IMR-90 (cell line): ENCODE results near the gene ZNF831. TPM values are rescaled to one million over a fixed set of nuclear protein-coding genes. Genes with fewer than 3 reads are reported as not detected.

ENCODE experiments used
- ATAC-seq: fragments of 200-7000 bp; cut with Tn5 transposase; 2 replicates; pipeline ENCODE4 v1.9.1; 2020; ENCODE audit warnings: low read depth, mild to moderate bottlenecking, moderate library complexity
- BruUV-seq: library from RNA; stranded (reverse); fragments of 400-500 nt; replicated peaks from 2 replicates; lab custom pipeline; 2021; lab: Mats Ljungman, UMichigan
- CTCF ChIA-PET: fragments of 300-600 bp; formaldehyde crosslinking; extraction: SDS; loops from one replicate; lab custom pipeline; 2021; ENCODE audit warnings: antibody characterized with exemption; lab: Yijun Ruan, JAX
- POLR2A ChIA-PET: fragments of 300-600 bp; sonication (Branson Sonifier 250); formaldehyde crosslinking; loops from one replicate; lab custom pipeline; 2022; ENCODE audit warnings: antibody characterized with exemption; ENCODE audit not compliant: unreplicated experiment; lab: Charles Lee
- DNase-seq: peaks from one replicate; pipeline ENCODE4 v3.0.0; 2013
- H2AFZ ChIP-seq: replicated peaks from 2 replicates; pipeline ENCODE3; 2013; ENCODE audit warnings: low read length, mild to moderate bottlenecking; ENCODE audit not compliant: poor library complexity
- H2AK5ac ChIP-seq: 2 replicates; pipeline ENCODE4 v1.6.1; 2013; ENCODE audit warnings: low read depth, low read length, inconsistent platforms
- H2AK9ac ChIP-seq: replicated peaks from 2 replicates; pipeline ENCODE3; 2013; ENCODE audit warnings: mild to moderate bottlenecking, low read depth, low read length, moderate library complexity; ENCODE audit not compliant: poor library complexity
- H2BK120ac ChIP-seq: 2 replicates; pipeline ENCODE4 v1.6.1; 2013; ENCODE audit warnings: low read depth, low read length, inconsistent platforms
- H2BK15ac ChIP-seq: 3 replicates; pipeline ENCODE4 v1.6.1; 2013; ENCODE audit warnings: low read depth, low read length, inconsistent platforms
- H2BK20ac ChIP-seq: 2 replicates; pipeline ENCODE4 v1.6.1; 2013; ENCODE audit warnings: low read depth, mild to moderate bottlenecking, inconsistent platforms, low read length, moderate library complexity
- H2BK5ac ChIP-seq: 2 replicates; pipeline ENCODE4 v1.6.1; 2013; ENCODE audit warnings: mild to moderate bottlenecking, low read depth, low read length, inconsistent platforms; ENCODE audit not compliant: poor library complexity, severe bottlenecking
- H3K14ac ChIP-seq: replicated peaks from 2 replicates; pipeline ENCODE4 v1.6.1; 2013; ENCODE audit warnings: low read depth, low read length, inconsistent platforms
- H3K18ac ChIP-seq: 2 replicates; pipeline ENCODE4 v1.6.1; 2013; ENCODE audit warnings: low read depth, low read length, control low read depth
- H3K23ac ChIP-seq: 2 replicates; pipeline ENCODE4 v1.6.1; 2013; ENCODE audit warnings: low read depth, low read length, inconsistent platforms
- H3K27ac ChIP-seq: 2 replicates; pipeline ENCODE4 v1.5.1; 2013; ENCODE audit warnings: mild to moderate bottlenecking, control low read depth, low read length; ENCODE audit not compliant: insufficient read depth
- H3K27me3 ChIP-seq: 2 replicates; pipeline ENCODE4 v1.6.1; 2013; ENCODE audit warnings: low read length; ENCODE audit not compliant: control insufficient read depth, insufficient read depth
- H3K36me3 ChIP-seq: 2 replicates; pipeline ENCODE4 v1.6.1; 2013; ENCODE audit warnings: low read length, mixed read lengths; ENCODE audit not compliant: control insufficient read depth, insufficient read depth
- H3K4ac ChIP-seq: 2 replicates; pipeline ENCODE4 v1.6.1; 2013; ENCODE audit warnings: low read depth, low read length, inconsistent platforms
- H3K4me1 ChIP-seq: 2 replicates; pipeline ENCODE4 v1.6.1; 2013; ENCODE audit warnings: low read length, mixed read lengths; ENCODE audit not compliant: control insufficient read depth, insufficient read depth
- H3K4me2 ChIP-seq: 2 replicates; pipeline ENCODE4 v1.6.1; 2013; ENCODE audit warnings: low read depth, mild to moderate bottlenecking, control low read depth, low read length, moderate library complexity
- H3K4me3 ChIP-seq: 2 replicates; pipeline ENCODE4 v1.5.1; 2013; ENCODE audit warnings: low read depth, mild to moderate bottlenecking, control low read depth, low read length, moderate library complexity; ENCODE audit not compliant: insufficient read depth
- H3K56ac ChIP-seq: 2 replicates; pipeline ENCODE4 v1.6.1; 2013; ENCODE audit warnings: low read length, inconsistent platforms; ENCODE audit not compliant: insufficient read depth; ENCODE audit errors: extremely low read depth
- H3K79me1 ChIP-seq, 2 experiments: 2 replicates each; pipeline ENCODE4 v1.6.1; 2013; ENCODE audit warnings: low read length in 2 of 2, inconsistent platforms in 1 of 2, low read depth in 1 of 2
- H3K9ac ChIP-seq: 2 replicates; pipeline ENCODE4 v1.6.1; 2013; ENCODE audit warnings: low read depth, low read length, control low read depth
- H3K9me1 ChIP-seq: 2 replicates; pipeline ENCODE4 v1.6.1; 2013; ENCODE audit warnings: low read length, inconsistent platforms; ENCODE audit not compliant: insufficient read depth
- H3K9me3 ChIP-seq: 2 replicates; pipeline ENCODE4 v1.6.1; 2013; ENCODE audit warnings: low read length; ENCODE audit not compliant: control insufficient read depth, insufficient read depth
- H4K20me1 ChIP-seq: 2 replicates; pipeline ENCODE4 v1.6.1; 2013; ENCODE audit warnings: low read length, inconsistent platforms; ENCODE audit not compliant: insufficient read depth
- H4K5ac ChIP-seq: 2 replicates; pipeline ENCODE4 v1.6.1; 2013; ENCODE audit warnings: mild to moderate bottlenecking, low read depth, low read length, control low read depth
- H4K8ac ChIP-seq, 2 experiments: 2 replicates each; pipeline ENCODE4 v1.6.1; 2013; ENCODE audit warnings: low read depth in 2 of 2, low read length in 2 of 2, control low read depth in 1 of 2, inconsistent platforms in 1 of 2
- H4K91ac ChIP-seq: 2 replicates; pipeline ENCODE4 v1.6.1; 2013; ENCODE audit warnings: low read depth, low read length, inconsistent platforms; ENCODE audit not compliant: insufficient read depth
- BHLHE40 ChIP-seq: fragments of 150-350 bp; IDR thresholded peaks from 2 replicates; pipeline ENCODE4 v1.6.1; 2016; ENCODE audit warnings: mild to moderate bottlenecking, low read depth, low read length
- CEBPB ChIP-seq: IDR thresholded peaks from 2 replicates; pipeline ENCODE4 v1.6.1; 2012; ENCODE audit warnings: low read depth, low read length, improper control_type of control experiment
- CHD1 ChIP-seq: IDR thresholded peaks from 2 replicates; pipeline ENCODE4 v1.6.1; 2012; ENCODE audit warnings: low read depth, low read length, improper control_type of control experiment
- CTCF ChIP-seq: conservative IDR thresholded peaks from 2 replicates; pipeline ENCODE4 v1.5.1; 2012; ENCODE audit warnings: mild to moderate bottlenecking, low read depth, low read length, improper control_type of control experiment
- ELK1 ChIP-seq: fragments of 150-350 bp; IDR thresholded peaks from 2 replicates; pipeline ENCODE4 v1.6.1; 2016; ENCODE audit warnings: low read depth, mild to moderate bottlenecking, low read length, moderate library complexity, borderline replicate concordance
- FOS ChIP-seq: fragments of 150-350 bp; IDR thresholded peaks from 2 replicates; pipeline ENCODE4 v1.6.1; 2016; ENCODE audit warnings: low read depth, low read length
- MAFK ChIP-seq: IDR thresholded peaks from 2 replicates; pipeline ENCODE4 v1.6.1; 2012; ENCODE audit warnings: low read depth, low read length, improper control_type of control experiment
- MAZ ChIP-seq: IDR thresholded peaks from 2 replicates; pipeline ENCODE4 v1.6.1; 2012; ENCODE audit warnings: low read depth, mild to moderate bottlenecking, low read length, improper control_type of control experiment, moderate library complexity, borderline replicate concordance
- MXI1 ChIP-seq: IDR thresholded peaks from 2 replicates; pipeline ENCODE4 v1.6.1; 2012; ENCODE audit warnings: low read depth, mild to moderate bottlenecking, low read length, moderate library complexity, borderline replicate concordance
- POLR2A ChIP-seq: IDR thresholded peaks from 2 replicates; pipeline ENCODE4 v1.6.1; 2012; ENCODE audit warnings: mild to moderate bottlenecking, low read depth, low read length
- RAD21 ChIP-seq: IDR thresholded peaks from 2 replicates; pipeline ENCODE4 v1.6.1; 2012; ENCODE audit warnings: low read length, improper control_type of control experiment
- RCOR1 ChIP-seq: IDR thresholded peaks from 2 replicates; pipeline ENCODE4 v1.6.1; 2012; ENCODE audit warnings: mild to moderate bottlenecking, low read length, improper control_type of control experiment; ENCODE audit not compliant: insufficient replicate concordance
- RFX5 ChIP-seq: IDR thresholded peaks from 2 replicates; pipeline ENCODE4 v1.8.0; 2012; ENCODE audit warnings: low read depth, mild to moderate bottlenecking, low read length, moderate library complexity
- SMC3 ChIP-seq: fragments of 150-350 bp; IDR thresholded peaks from 2 replicates; pipeline ENCODE4 v1.6.1; 2016; ENCODE audit warnings: low read depth, mild to moderate bottlenecking, antibody characterized with exemption, low read length, moderate library complexity
- USF2 ChIP-seq: fragments of 150-350 bp; IDR thresholded peaks from 2 replicates; pipeline ENCODE4 v1.6.1; 2017; ENCODE audit warnings: mild to moderate bottlenecking, antibody characterized with exemption, low read length, low read depth
- WGBS, 2 experiments: methylation state at CpG; one replicate each; pipeline versions ENCODE4 v1.1.5 to v1.1.7; 2013; ENCODE audit warnings: missing lambda C conversion rate in 2 of 2; ENCODE audit not compliant: insufficient read length in 1 of 2; ENCODE audit errors: extremely low coverage in 2 of 2; 5-methylcytosine and 5-hydroxymethylcytosine counted together
- dilution Hi-C: fragments of 300-500 bp; cut with HindIII; formaldehyde crosslinking; loops from one replicate; pipeline ENCODE4 v1.14.3; 2018; ENCODE audit warnings: low sequenced_read_pairs; ENCODE audit not compliant: unreplicated experiment
- in situ Hi-C: fragments of 300-500 bp; cut with MboI; formaldehyde crosslinking; loops from 3 replicates; pipeline ENCODE4 v1.14.3; 2019; ENCODE audit warnings: low sequenced_read_pairs, inconsistent platforms, mixed read lengths
- intact Hi-C: fragments of 100-400 bp; cut with micrococcal nuclease; formaldehyde crosslinking; loops from 2 replicates; pipeline ENCODE4 v1.10.0; 2022
- polyA plus RNA-seq, 3 experiments: library from polyadenylated mRNA; depleted of rRNA; stranded (reverse); fragments of >200 nt; gene quantifications; 2 replicates each; pipeline ENCODE4 v1.2.3, GENCODE V29; 2012; ENCODE audit warnings: low replicate concordance in 1 of 3
- total RNA-seq: library from RNA; depleted of rRNA; stranded (reverse); fragments of >200 nt; gene quantifications from 2 replicates; pipeline ENCODE4 v1.2.3, GENCODE V29; 2012

Gene ZNF831
- total and polyA plus RNA-seq, 2 of the 4 experiments (the other 2 are of a cell fraction) = not detected

GRCh38 chr20:59284470-59284869 is 120.8 kb downstream of the ZNF831 start:
- Histone ChIP-seq H3K14ac (no peak overlapping the region), H4K8ac (no peak overlapping the region), H3K27me3 (no peaks in the 10 kb centered on the region), H4K91ac (no peak overlapping the region), H3K9me1 (no peaks in the 10 kb centered on the region), H3K4me2 (no peak overlapping the region), H3K56ac (no peak overlapping the region), H2AK5ac (no peak overlapping the region), H3K27ac (no peak overlapping the region), H2BK120ac (no peak overlapping the region), H3K4me1 (no peaks in the 10 kb centered on the region), H3K4ac (no peak overlapping the region), H3K9ac (no peak overlapping the region), H3K79me1 (no peaks in the 10 kb centered on the region), H2BK20ac (no peak overlapping the region), H3K23ac (no peak overlapping the region), H4K20me1 (no peaks in the 10 kb centered on the region), H2AK9ac (no peak overlapping the region), H2BK5ac (no peak overlapping the region), H2AFZ (no peak overlapping the region), H3K18ac (no peak overlapping the region), H3K36me3 (no peaks in the 10 kb centered on the region), H4K5ac (no peak overlapping the region), H3K9me3 (peaks cover 3% of the 10 kb centered on the region; the same call in 1 of the 2 replicates), H2BK15ac (no peak overlapping the region), H3K4me3 (no peak overlapping the region)
- intact Hi-C loops = no loop called here
- POLR2A ChIA-PET = no interaction called here
- dilution Hi-C loops = no loop called here
- ATAC-seq (no peak), DNase-seq (no peak)
- WGBS, 2 experiments = 80% methylated on average over 2 of the region's 5 CpGs; no CpG with 5 or more reads in 1 of the 2 experiments
- BruUV-seq = no TSS peak
- CTCF ChIA-PET = no interaction called here
- TF ChIP-seq USF2 (no peak), MXI1 (no peak), BHLHE40 (no peak), RFX5 (no peak), CTCF (no peak), CEBPB (no peak), MAZ (no peak), RCOR1 (no peak), CHD1 (no peak), MAFK (no peak), ELK1 (no peak), SMC3 (no peak), RAD21 (no peak), FOS (no peak), POLR2A (no peak)
- in situ Hi-C loops = no loop called here
